Heart left ventricle (tissue), 13 donors: ENCODE data around the gene AAK1.

Experiments used
- POLR2A ChIP-seq, 2 donors: fragments of 450-650 bp; IDR thresholded peaks; one replicate each; pipeline ENCODE4 v1.6.1; 2017; ENCODE audit warnings: antibody characterized with exemption in 2 of 2, mild to moderate bottlenecking in 2 of 2, moderate library complexity in 2 of 2
- TF ChIP-seq, protein P1 (sequence below), 12 donors: fragments of 200-600 bp; sonication (generic) in 4 of 12; IDR thresholded peaks; one replicate each; pipeline versions ENCODE4 v1.5.0 to v1.8.0; 2018 to 2022; ENCODE audit warnings: antibody characterized with exemption in 12 of 12, mild to moderate bottlenecking in 5 of 12
- donor health status: ischemic (EF 13 %, LVEDD 7.1; RV severe dilation, severe dysfunction).
- donor health status: DM: no; HTN: yes; CAD: no.
- donor health status: DM: no; HTN: no; CAD: no.
- donor health status: ischemic (EF 25% LVEDD 6.9; RV normal size, moderate dysfunction).
- donor health status: ischemic (EF 25% LVEDD 5.7; RV mildly dilated, moderate dysfunction).
- donor health status: ischemic (EF 35%, LVEDD 5.7; RV mildly dilated, moderate dysfunction).
- donor health status: nonischemic (EF 11% LVEDD 7.7; RV severe dilation, severe dysfunction).
- donor health status: DM: yes; HTN: yes; CAD: no.
- donor health status: PGD.
- donor health status: ischemic (EF 29% LVEDD 5.4; RV normal size, mild dysfunction).
- donor health status: nonischemic (EF 23%, LVEDD 6.1; RV moderate dilation, normal function).

DNA sequence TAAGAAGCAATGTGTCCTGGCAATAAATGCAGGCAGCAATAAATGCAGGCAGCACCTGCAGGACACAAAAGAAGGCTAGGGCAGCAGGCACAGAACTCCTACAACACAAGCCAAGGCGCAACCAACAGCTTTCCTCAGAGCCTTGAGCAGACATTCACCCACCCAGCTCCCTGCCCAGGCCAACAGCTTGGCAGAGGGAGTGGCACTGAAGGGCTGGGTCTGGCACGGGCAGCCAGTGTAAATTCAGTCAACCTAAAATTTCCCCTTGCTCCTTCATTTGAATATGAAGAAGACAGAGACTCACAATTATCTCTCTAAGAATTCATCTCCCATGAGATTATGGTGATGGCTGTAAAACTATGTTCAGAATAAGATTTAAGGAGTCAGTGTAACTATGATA lies 35.4 kb downstream of the AAK1 start:
- TF ChIP-seq, protein P1, sequence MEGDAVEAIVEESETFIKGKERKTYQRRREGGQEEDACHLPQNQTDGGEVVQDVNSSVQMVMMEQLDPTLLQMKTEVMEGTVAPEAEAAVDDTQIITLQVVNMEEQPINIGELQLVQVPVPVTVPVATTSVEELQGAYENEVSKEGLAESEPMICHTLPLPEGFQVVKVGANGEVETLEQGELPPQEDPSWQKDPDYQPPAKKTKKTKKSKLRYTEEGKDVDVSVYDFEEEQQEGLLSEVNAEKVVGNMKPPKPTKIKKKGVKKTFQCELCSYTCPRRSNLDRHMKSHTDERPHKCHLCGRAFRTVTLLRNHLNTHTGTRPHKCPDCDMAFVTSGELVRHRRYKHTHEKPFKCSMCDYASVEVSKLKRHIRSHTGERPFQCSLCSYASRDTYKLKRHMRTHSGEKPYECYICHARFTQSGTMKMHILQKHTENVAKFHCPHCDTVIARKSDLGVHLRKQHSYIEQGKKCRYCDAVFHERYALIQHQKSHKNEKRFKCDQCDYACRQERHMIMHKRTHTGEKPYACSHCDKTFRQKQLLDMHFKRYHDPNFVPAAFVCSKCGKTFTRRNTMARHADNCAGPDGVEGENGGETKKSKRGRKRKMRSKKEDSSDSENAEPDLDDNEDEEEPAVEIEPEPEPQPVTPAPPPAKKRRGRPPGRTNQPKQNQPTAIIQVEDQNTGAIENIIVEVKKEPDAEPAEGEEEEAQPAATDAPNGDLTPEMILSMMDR (IDR thresholded peaks at IDR 0.05) = no peak
- TF ChIP-seq POLR2A (IDR thresholded peaks at IDR 0.05) = no peak
